Measurements from ENCODE around the gene LHFPL3. TPM values are rescaled to one million over a fixed set of nuclear protein-coding genes. Genes with fewer than 3 reads are reported as not detected.

The LHFPL3 gene
- total and polyA plus RNA-seq, 2 of the 13 experiments (the other 11 are each of a cell fraction or from before 2014, with no cell fraction given) = not detected

- no peak for DNase-seq (ENCODE audit: low spot score)
- in situ Hi-C loops (cut with HindIII; ENCODE audit: extremely low pct_ligation_motif_present, low pct_unique_long_range_greater_than_20kb) = no loop called here
- no TSS peak for BruUV-seq (replicated peaks)
- 3% methylated on average over 3 of the region's 3 CpGs for WGBS (ENCODE audit: low lambda C conversion rate)
- intact Hi-C loops (cut with micrococcal nuclease; ENCODE audit: unreplicated experiment) = no loop called here
- H3K9ac ChIP-seq (ENCODE audit: insufficient read depth, low read depth, low read length) = no peak overlapping the region
- CTCF ChIA-PET (ENCODE audit: low intra/inter-chr PET ratio, low total read pairs) = no interaction called here
- POLR2A ChIA-PET = no interaction called here
- H2AFZ ChIP-seq (ENCODE audit: low read length) = no peak overlapping the region
- H3K4me3 ChIP-seq (replicated peaks in 1 of 3; ENCODE audit: insufficient read depth in 1 of 3, low read depth in 2 of 3, low read length in 3 of 3) = no peak overlapping the region
- no peaks in the 10 kb centered on the region for H3K36me3 ChIP-seq (replicated peaks in 1 of 2; ENCODE audit: control insufficient read depth in 1 of 2, insufficient read depth in 2 of 2, low read length in 2 of 2)
- no peak for FAIRE-seq
- ATAC-seq = peak; percentile 32; the same call in 1 of the 3 replicates
- H3K4me1 ChIP-seq (ENCODE audit: insufficient read depth, low read length) = peaks cover 23% of the 10 kb centered on the region
- 0 out of 5 replicates have a peak, but pooled peaks cover 0 to 3% of the 10 kb centered on the region in 2 experiments for H3K27me3 ChIP-seq (ENCODE audit: control insufficient read depth in 1 of 2, insufficient read depth in 2 of 2, low read length in 2 of 2)
- no peaks in the 10 kb centered on the region for H3K9me3 ChIP-seq (ENCODE audit: low read length)
- H4K20me1 ChIP-seq (ENCODE audit: insufficient read depth, low read length) = no peaks in the 10 kb centered on the region
- H3K79me2 ChIP-seq (ENCODE audit: insufficient read depth, low read length) = no peaks in the 10 kb centered on the region
- peak overlapping the region; percentile 18; the same call in 1 of the 2 replicates for H3K4me2 ChIP-seq (ENCODE audit: low read depth, low read length)
- TF ChIP-seq ZMYM4 (CRISPR knock-in tag; IDR thresholded peaks at IDR 0.05) (no peak), ZNF7 (CRISPR knock-in tag; IDR thresholded peaks at IDR 0.05) (no peak), ZSCAN12 (CRISPR knock-in tag; IDR thresholded peaks at IDR 0.05) (no peak), SMYD3 (CRISPR knock-in tag; IDR thresholded peaks at IDR 0.05) (no peak), HNRNPK (IDR thresholded peaks at IDR 0.05; ENCODE audit: low read depth, low read length, poor library complexity, severe bottlenecking) (no peak), ZNF605 (CRISPR knock-in tag; IDR thresholded peaks at IDR 0.05) (no peak), ZFYVE20 (CRISPR knock-in tag; IDR thresholded peaks at IDR 0.05; ENCODE audit: borderline replicate concordance, low read depth) (no peak), BCL6 (CRISPR knock-in tag; IDR thresholded peaks at IDR 0.05) (no peak), HNF4G (IDR thresholded peaks at IDR 0.05; ENCODE audit: borderline replicate concordance, low read depth, low read length) (no peak), HNF4G (CRISPR knock-in tag; IDR thresholded peaks at IDR 0.05; ENCODE audit: borderline replicate concordance, low read depth) (no peak), REST (IDR thresholded peaks at IDR 0.05; ENCODE audit: borderline replicate concordance in 1 of 2, low read depth in 1 of 2, low read length in 2 of 2) (no peak), KLF9 (CRISPR knock-in tag; IDR thresholded peaks at IDR 0.05; ENCODE audit: low read depth) (no peak), ZNF12 (CRISPR knock-in tag; IDR thresholded peaks at IDR 0.05) (no peak), DR1 (CRISPR knock-in tag; IDR thresholded peaks at IDR 0.05) (no peak)
- H3K27ac ChIP-seq (ENCODE audit: extremely low read length, insufficient read depth, low read length) = no peak overlapping the region
Measured at GRCh38 chr7:104901240-104901619, 572.8 kb downstream of the LHFPL3 start.
